ACC112 (cell line): ENCODE measurements around the gene GPC1.

Experiments
- H2AFZ ChIP-seq: fragments of 200-600 bp; sonication (generic); one replicate; pipeline ENCODE4 v1.6.0; 2017; ENCODE audit warnings: antibody characterized with exemption, low read length; ENCODE audit not compliant: unreplicated experiment
- H3K27ac ChIP-seq: fragments of 200-600 bp; sonication (generic); 2 replicates; pipeline ENCODE4 v1.5.1; 2014; ENCODE audit warnings: low read depth, mild to moderate bottlenecking, antibody characterized with exemption, low read length, moderate library complexity
- H3K27me3 ChIP-seq: fragments of 200-600 bp; sonication (generic); 2 replicates; pipeline ENCODE4 v1.6.1; 2014; ENCODE audit warnings: mild to moderate bottlenecking, antibody characterized with exemption, low read length, moderate library complexity, mixed read lengths; ENCODE audit not compliant: insufficient read depth
- H3K36me3 ChIP-seq: fragments of 200-600 bp; sonication (generic); 2 replicates; pipeline ENCODE4 v1.6.1; 2016; ENCODE audit warnings: mild to moderate bottlenecking, antibody characterized with exemption, low read length, moderate library complexity, mixed read lengths; ENCODE audit not compliant: insufficient read depth
- H3K4me1 ChIP-seq: fragments of 200-600 bp; sonication (generic); one replicate; pipeline ENCODE4 v1.6.1; 2016; ENCODE audit warnings: low read length, mixed read lengths; ENCODE audit not compliant: insufficient read depth, unreplicated experiment, control insufficient read depth
- H3K4me3 ChIP-seq: fragments of 200-600 bp; sonication (generic); 2 replicates; pipeline ENCODE4 v1.5.1; 2014; ENCODE audit warnings: mild to moderate bottlenecking, low read depth, low read length
- H3K79me2 ChIP-seq: fragments of 200-600 bp; sonication (generic); one replicate; pipeline ENCODE4 v1.6.0; 2016; ENCODE audit warnings: low read length; ENCODE audit not compliant: control insufficient read depth, unreplicated experiment, insufficient read depth

GPC1 gene

DNA sequence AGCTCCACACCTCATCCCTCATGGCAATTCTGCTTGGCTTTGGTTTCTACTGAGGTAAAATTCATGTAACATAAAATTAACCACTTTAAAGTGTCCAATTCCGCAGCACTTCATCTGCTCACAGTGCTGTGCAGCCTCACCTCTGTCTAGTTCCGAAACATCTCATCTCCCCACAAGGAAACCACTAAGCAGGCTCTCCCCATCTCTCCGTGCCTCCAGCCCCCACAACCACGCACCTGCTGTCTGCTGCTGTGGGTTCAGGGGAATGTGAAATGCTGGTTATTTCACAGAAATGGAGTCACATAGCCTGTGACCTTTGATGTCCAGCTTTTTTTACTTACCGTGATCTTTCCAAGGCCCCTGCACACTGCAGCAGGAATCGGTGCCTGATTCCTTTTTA lies 7.7 kb upstream of the GPC1 start:
- H3K4me1 ChIP-seq: no peaks in the 10 kb centered on the region
- H3K27ac ChIP-seq: no peak overlapping the region
- no peaks in the 10 kb centered on the region for H3K27me3 ChIP-seq
- H3K4me3 ChIP-seq: no peak overlapping the region
- H3K79me2 ChIP-seq: no peaks in the 10 kb centered on the region
- no peak overlapping the region for H2AFZ ChIP-seq
- H3K36me3 ChIP-seq: no peaks in the 10 kb centered on the region

DNA sequence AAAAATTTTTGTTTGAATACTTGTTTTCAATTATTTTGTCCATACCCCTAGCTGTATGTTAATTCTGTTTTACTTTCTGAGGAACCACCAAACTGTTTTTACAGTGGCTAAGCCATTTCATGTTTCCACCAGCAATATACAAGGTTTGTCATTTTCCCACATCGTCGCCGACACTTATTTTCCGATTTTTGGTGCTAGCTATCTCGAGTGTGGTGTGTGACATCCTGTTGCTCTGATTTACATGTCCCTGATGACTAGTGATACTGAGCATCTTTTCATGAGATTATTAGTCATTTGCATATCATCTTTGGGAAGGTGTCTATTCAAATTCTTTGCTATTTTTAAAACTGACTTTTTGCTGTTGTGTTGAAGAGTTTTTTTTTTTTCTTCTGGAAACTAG lies 7.2 kb upstream of the GPC1 start:
- H2AFZ ChIP-seq: no peak overlapping the region
- H3K4me1 ChIP-seq: peaks cover 3% of the 10 kb centered on the region
- no peak overlapping the region for H3K27ac ChIP-seq
- H3K36me3 ChIP-seq: no peaks in the 10 kb centered on the region
- no peak overlapping the region for H3K4me3 ChIP-seq
- H3K79me2 ChIP-seq: no peaks in the 10 kb centered on the region
- H3K27me3 ChIP-seq: no peaks in the 10 kb centered on the region

DNA sequence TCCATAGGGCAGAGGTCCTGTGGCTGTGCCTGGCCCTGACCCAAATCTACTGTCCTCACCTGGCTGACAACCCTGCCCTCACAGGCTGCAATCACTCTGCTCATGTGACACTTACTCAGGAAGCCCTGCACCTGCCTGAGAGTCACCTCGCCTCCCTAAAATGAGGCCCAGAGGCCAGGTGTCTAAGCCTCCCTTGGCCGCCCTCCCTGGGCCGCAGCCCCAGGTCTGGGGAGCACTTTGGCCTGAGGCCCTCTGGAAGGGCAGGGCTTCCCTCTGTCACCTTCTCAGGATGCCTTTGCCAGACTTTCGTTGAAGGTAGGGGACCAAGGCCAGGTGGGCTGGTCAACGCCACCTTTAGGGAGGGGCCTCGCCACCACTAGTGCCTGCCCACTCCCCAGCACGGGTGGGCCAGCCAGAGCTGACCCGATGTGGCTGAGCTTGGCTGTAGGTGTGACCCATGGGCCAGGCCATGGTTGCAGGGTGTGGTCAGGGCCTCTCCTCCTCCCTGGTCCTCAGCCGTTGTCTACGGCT lies 6.1 kb upstream of the GPC1 start:
- Histone ChIP-seq H3K27me3 (no peaks in the 10 kb centered on the region), H3K36me3 (no peaks in the 10 kb centered on the region), H3K4me1 (peaks cover 13% of the 10 kb centered on the region), H2AFZ (no peak overlapping the region), H3K27ac (no peak overlapping the region), H3K79me2 (no peaks in the 10 kb centered on the region), H3K4me3 (no peak overlapping the region)

DNA sequence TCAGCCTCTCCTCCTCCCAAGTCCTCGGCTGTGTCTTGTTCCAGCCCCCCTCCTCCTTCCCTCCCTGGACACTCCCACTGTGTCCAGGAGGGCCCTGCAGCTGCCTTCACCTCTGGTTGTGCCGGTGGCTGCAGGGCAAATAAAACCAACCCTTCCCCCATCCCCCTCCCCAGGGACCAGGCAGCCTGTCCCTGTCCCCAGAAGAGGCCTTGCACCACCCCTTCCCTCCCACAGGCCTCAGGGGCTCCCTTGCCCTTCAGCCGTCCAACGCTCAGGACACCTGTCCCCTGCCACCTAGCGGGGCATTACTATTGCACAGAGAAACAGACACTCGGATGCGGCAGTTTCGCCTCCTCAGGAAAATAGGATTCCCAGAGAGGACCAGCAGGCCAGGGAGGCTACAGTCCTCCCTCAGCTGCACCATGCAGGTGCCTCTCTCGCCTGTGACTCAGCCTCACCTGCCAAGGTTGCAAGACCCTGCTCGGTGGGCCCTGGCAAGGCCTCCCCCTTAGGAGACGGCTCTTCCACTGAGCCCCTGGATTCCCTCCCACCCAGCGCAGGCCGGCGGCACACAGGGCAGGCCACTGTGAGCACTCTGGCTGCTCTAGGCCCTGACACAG lies 5.5 kb upstream of the GPC1 start:
- H3K79me2 ChIP-seq: no peaks in the 10 kb centered on the region

DNA sequence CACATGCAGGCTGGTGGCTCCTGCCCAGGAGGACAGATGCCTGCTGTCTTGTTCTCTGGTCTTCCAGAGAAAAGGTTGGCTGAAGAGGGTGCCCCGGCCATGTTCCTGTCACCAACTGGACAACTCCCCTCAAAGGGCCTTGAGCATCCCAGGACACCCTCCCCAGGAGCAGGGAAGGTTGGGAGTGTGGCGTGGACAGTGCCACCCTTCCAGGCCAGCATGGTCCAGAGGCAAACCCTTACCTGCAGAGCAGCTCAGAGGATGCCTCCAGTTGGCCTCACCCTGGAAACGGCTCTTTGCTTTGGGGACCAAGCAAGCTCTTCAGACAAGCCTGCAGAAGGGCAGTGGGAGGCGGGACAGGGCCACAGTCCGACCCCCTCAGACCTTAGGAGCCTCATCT lies 4.9 kb upstream of the GPC1 start:
- H3K27ac ChIP-seq: no peak overlapping the region
- no peak overlapping the region for H3K4me3 ChIP-seq
- no peak overlapping the region for H2AFZ ChIP-seq
- no peaks in the 10 kb centered on the region for H3K27me3 ChIP-seq
- no peaks in the 10 kb centered on the region for H3K36me3 ChIP-seq
- no peaks in the 10 kb centered on the region for H3K79me2 ChIP-seq
- peaks cover 13% of the 10 kb centered on the region for H3K4me1 ChIP-seq

More for the DNA sequence above, 5.5 kb upstream of the GPC1 start:
- Histone ChIP-seq H3K27me3 (no peaks in the 10 kb centered on the region), H3K27ac (no peak overlapping the region), H2AFZ (no peak overlapping the region), H3K36me3 (no peaks in the 10 kb centered on the region), H3K4me1 (peaks cover 13% of the 10 kb centered on the region), H3K4me3 (no peak overlapping the region)

DNA sequence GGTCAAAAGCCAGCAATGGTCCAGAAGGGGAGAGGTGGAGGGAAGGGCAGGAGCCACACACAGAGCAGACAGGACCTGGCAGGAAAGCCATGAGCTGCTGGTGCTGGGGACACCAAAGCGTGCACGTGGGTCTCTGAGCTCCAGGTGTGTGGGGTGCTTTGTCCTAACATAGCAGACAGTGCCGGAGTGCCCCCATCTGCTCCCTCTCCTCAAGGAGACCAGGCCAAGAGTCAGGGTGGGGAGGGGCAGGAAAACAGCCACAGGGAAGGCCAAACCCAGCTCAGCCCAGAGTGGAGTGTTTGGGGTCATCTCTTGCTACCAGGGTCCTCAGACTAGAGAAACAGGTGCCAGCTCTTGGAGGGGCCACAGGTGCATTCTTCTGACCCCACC lies 4.2 kb upstream of the GPC1 start:
- H2AFZ ChIP-seq: no peak overlapping the region
- H3K4me3 ChIP-seq: no peak overlapping the region
- no peak overlapping the region for H3K27ac ChIP-seq
- no peaks in the 10 kb centered on the region for H3K36me3 ChIP-seq
- peaks cover under 1% of the 10 kb centered on the region for H3K79me2 ChIP-seq
- no peaks in the 10 kb centered on the region for H3K27me3 ChIP-seq
- H3K4me1 ChIP-seq: peaks cover 13% of the 10 kb centered on the region

DNA sequence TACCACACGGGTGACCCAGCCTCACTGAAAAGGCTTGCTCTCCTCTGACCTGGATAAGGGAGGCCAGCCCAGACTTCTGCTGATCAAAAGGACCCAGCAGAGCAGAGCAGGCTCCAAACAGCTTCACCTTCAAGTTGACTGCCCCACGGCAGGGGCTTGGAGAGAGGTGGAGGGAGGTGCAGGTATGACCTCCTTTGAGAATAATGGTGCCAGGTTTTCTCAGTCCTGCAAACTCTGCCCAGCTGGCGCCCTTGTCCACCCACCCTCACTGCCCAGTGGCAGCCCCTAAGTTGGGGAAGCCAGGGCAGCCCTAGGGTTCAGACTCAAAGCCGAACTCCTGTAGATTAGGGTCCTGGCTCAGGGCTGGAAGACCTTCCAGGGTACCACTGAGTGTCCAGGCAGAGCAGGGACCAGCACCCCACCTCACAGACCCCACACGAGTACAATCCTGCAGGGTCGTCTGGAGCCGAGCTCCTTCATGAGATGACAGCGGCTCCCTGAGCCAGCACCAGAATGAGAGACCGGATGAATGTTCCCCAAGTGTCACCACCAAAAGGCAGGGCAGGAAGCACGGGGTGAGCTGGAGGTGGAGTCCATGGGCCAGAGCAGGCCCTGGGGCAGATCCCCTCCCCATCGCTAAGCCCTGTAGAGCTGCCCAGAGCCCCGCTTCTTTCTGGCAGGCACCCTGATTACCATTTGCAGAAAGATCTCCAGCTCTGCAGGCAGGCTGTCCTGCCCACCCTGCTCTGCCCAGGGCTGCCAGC lies 3.6 kb upstream of the GPC1 start:
- peaks cover 6% of the 10 kb centered on the region for H3K79me2 ChIP-seq
- H3K27me3 ChIP-seq: no peaks in the 10 kb centered on the region
- H3K4me1 ChIP-seq: peaks cover 14% of the 10 kb centered on the region
- H2AFZ ChIP-seq: no peak overlapping the region
- no peak overlapping the region for H3K4me3 ChIP-seq
- no peaks in the 10 kb centered on the region for H3K36me3 ChIP-seq
- no peak overlapping the region for H3K27ac ChIP-seq

DNA sequence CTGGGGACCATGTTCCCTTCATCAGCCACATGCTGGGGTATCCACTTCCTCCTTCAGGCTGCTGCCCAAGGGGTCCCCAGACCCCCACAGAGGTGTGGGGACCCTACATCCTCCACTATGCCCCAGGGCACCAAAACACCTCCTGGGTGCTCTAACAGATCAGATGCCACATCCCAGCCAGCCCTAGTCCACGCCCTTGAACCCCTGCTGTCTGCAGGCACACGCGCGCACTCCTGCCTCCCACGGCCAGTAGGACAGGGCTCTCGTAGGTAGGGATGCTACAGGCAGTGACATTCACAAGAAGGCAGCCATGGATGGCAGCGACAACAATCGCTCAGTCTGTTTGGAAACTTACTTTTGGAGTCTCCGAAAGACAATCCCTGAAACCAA lies 3.0 kb upstream of the GPC1 start:
- no peaks in the 10 kb centered on the region for H3K36me3 ChIP-seq
- H3K27me3 ChIP-seq: no peaks in the 10 kb centered on the region
- no peak overlapping the region for H3K27ac ChIP-seq
- peaks cover 12% of the 10 kb centered on the region for H3K79me2 ChIP-seq
- H3K4me3 ChIP-seq: no peak overlapping the region
- peaks cover 20% of the 10 kb centered on the region for H3K4me1 ChIP-seq
- no peak overlapping the region for H2AFZ ChIP-seq

DNA sequence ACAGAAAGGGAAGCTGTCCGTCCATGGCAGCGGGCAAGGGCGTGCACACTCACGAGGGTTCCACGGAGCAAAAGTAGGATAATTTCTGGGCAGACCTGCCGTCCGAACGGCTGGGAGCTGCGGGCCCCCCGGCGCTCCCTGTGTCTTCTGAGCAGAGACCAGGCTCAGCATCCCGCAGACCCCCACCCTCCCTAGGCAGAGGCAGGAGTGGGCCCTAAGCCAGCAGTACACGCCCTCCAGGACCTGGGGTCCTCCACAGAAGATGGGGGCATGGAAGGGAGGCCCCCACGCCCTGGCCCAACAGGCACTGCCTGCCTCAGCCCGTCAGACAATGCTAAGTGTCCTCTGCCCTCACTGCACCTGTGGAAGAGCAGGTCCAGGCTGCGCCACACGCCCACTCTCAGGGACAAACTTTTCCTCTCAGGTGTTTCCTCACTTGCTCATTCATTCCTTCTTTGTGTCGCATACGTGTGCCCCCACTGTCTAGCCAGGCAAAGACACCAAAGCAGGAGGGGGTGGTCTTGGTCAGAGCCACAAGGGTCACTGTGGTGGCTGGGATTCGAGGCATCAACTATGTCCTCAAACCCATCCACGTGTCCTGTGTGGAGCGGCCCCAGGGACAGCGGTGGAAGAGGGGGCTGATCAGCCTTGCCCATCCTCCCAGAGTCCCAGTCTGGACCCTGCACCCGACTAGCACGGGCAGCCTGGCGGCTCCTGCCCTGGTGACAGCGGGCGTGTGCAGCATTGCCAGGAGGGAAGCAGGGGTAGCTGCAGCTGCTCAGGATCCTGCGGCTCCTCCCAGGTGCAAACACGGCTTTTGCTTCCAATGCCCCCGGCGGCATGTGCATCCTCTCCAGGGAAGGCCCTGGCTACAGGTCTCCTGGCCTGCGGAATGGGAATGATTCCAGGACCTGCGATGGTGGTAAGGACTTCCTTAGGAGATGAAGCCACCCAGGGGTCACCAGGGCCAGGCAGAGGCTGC lies 2.4 kb upstream of the GPC1 start:
- Histone ChIP-seq H2AFZ (no peak overlapping the region), H3K27me3 (no peaks in the 10 kb centered on the region), H3K4me1 (peaks cover 27% of the 10 kb centered on the region), H3K4me3 (peak overlapping the region; percentile 52; the same call in 1 of the 2 replicates), H3K36me3 (no peaks in the 10 kb centered on the region), H3K79me2 (peaks cover 19% of the 10 kb centered on the region), H3K27ac (peak overlapping the region; percentile 86)

DNA sequence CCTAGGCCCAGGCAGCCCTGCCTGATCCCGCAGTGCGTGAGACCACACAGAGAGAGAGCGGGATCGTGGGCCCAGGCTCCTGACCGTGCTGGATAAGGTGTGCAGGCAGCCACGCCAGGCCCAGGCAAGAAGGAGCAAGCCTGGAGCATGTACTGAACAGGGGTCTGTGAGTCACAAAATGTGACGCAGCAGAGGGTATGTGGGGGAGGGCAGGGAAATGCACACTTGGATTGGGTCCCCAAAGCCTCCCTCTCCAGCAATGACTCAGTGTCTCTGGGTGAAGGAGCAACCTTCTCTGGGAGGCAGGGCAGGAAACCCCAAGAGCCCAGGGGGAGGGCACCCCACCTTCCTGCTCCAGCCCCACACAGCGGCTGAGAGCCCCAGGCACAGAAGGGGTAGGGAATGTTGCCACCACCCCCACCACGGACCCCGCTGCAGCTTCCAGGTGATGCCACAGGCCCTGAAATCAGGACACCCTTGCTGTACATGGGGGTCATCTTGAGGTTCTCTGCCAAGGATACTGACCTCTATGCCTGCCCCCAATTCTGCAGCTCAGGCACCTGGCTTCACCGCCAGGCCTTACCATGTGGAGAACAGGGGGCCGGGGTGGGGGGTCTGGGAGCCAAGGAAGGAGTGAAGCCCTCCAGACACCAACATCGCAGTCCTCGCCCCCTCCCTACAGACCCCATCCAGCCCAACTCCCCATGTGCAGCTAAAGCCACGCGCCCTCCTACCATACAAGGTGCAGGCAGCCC lies 1.3 kb upstream of the GPC1 start:
- Histone ChIP-seq H3K27ac (peak overlapping the region; percentile 86), H3K4me3 (peak overlapping the region; percentile 88), H2AFZ (no peak overlapping the region), H3K36me3 (no peaks in the 10 kb centered on the region), H3K4me1 (peaks cover 28% of the 10 kb centered on the region), H3K27me3 (no peaks in the 10 kb centered on the region), H3K79me2 (peaks cover 24% of the 10 kb centered on the region)
